Measurements from ENCODE around the gene AHNAK.

DNA sequence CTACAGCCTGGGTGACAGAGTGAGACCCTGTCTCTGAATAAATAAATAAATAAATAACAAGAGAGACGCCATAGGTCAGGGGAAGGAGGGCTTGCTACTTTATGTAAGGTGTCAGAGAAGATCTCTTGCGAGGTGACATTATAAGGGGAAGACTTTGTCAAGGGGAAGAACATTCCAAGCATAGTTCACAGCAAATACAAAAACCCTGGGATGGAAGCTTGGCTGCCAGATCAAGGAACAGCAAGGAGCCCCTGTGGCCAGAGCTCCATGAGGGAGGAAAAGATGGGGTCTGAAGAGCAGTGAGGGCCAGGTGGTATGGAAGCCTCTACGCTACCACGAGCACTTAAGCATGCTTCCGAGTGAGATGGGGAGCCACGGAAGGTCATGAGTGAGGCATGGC is 62.3 kb downstream of the AHNAK start:
- TF ChIP-seq, protein P1, sequence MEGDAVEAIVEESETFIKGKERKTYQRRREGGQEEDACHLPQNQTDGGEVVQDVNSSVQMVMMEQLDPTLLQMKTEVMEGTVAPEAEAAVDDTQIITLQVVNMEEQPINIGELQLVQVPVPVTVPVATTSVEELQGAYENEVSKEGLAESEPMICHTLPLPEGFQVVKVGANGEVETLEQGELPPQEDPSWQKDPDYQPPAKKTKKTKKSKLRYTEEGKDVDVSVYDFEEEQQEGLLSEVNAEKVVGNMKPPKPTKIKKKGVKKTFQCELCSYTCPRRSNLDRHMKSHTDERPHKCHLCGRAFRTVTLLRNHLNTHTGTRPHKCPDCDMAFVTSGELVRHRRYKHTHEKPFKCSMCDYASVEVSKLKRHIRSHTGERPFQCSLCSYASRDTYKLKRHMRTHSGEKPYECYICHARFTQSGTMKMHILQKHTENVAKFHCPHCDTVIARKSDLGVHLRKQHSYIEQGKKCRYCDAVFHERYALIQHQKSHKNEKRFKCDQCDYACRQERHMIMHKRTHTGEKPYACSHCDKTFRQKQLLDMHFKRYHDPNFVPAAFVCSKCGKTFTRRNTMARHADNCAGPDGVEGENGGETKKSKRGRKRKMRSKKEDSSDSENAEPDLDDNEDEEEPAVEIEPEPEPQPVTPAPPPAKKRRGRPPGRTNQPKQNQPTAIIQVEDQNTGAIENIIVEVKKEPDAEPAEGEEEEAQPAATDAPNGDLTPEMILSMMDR (IDR thresholded peaks at IDR 0.05), result no peak
- TF ChIP-seq POLR2A (IDR thresholded peaks at IDR 0.05; ENCODE audit: low read depth) (no peak), POLR2AphosphoS5 (IDR thresholded peaks at IDR 0.05) (no peak), EP300 (IDR thresholded peaks at IDR 0.05) (no peak)

All from esophagus muscularis mucosa (tissue), 4 donors.